ENCODE measurements around the gene INS.

The INS gene

DNA sequence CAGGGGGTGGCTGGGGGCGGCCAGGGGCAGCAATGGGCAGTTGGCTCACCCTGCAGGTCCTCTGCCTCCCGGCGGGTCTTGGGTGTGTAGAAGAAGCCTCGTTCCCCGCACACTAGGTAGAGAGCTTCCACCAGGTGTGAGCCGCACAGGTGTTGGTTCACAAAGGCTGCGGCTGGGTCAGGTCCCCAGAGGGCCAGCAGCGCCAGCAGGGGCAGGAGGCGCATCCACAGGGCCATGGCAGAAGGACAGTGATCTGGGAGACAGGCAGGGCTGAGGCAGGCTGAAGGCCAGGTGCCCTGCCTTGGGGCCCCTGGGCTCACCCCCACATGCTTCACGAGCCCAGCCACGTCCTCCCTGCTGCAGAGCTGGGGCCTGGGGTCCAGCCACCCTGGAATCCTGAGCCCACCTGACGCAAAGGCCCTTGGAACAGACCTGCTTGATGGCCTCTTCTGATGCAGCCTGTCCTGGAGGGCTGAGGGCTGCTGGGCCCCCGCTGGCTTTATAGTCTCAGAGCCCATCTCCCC lies at the start of gene INS:
INS (minus strand) TSS at position 474 of the 524 bp plus-strand sequence; CDS start at position 236, 238 bp downstream.
- no peak for DNase-seq

DNA sequence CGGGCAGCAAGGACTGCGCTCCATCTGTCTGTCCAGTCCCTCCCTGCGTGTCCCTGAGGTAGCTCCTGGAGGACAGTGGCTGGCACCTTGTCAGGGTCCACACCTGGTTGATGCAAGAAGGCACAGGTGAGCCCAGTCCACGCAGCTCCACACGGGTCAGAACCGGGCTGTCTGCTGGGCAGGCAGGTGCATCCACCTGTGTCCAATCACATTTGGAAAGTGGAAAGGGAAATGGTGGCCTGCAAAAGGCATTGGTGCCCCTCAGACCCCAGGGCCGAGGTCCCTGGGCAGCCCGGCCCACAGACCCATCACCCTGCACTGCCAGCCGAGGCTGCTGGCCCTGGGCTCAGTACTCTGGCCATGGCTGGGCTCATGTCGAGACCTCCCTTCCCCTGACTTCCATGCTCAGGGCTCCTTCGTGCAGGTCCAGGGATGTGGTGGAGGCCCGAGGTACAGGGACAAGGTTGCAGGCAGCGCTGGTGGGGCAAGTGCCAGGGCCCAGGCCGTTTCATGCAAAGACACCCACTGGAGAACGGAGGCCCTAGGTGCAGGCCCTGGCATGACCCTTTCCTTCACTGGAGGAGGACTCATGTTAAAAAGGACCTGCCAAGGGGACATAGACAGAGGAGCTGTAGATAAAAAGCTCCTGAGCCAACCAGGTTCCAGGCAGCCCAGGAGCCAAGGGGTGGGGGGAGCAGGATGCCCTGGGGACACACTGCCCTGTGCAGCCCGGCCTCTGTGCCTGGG lies 49.5 kb upstream of the INS start:
- no peak for DNase-seq

DNA sequence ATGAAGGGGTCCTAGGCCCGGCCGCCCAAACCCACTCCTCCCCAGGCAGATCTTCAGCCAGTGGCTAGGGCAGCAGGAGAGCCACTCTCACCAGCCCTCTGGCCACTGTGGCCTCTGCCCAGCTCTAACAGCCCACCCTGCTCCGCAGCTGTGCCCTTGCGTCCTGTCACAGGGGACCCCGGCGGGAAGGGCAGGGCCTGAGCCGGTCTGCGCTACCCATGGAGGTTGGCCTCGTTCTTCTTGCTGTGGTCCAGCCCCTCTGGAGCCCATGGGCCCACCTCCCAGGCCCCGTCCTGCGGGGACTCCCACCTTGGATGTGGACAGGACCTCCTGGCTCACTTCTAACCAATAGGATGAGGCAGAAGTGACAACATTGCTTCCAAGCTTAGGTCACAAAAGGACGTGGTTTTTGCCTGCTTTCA lies 48.9 kb upstream of the INS start:
- DNase-seq, result no peak

DNA sequence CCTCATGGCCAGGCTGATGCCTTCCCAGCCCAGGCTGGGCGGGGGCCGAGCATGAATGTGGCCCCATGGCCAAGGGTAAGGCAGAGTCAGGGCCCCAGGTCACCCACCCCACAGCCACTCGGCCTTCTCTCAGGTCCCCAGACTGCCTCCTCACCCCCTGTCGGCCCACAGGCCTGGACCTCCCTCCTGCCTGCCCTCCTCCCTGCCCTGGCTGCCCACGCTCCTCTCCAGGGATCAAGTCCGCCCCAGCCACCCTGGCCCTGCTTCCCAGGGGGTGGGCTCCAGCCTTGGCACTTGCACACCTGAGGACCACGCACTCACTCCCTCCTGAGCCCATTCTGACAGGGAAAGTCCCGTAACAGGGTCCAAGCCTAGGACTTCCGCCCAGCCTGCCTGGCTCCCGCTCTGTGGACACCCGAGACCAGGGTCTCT lies 48.4 kb upstream of the INS start:
- DNase-seq, result no peak

DNA sequence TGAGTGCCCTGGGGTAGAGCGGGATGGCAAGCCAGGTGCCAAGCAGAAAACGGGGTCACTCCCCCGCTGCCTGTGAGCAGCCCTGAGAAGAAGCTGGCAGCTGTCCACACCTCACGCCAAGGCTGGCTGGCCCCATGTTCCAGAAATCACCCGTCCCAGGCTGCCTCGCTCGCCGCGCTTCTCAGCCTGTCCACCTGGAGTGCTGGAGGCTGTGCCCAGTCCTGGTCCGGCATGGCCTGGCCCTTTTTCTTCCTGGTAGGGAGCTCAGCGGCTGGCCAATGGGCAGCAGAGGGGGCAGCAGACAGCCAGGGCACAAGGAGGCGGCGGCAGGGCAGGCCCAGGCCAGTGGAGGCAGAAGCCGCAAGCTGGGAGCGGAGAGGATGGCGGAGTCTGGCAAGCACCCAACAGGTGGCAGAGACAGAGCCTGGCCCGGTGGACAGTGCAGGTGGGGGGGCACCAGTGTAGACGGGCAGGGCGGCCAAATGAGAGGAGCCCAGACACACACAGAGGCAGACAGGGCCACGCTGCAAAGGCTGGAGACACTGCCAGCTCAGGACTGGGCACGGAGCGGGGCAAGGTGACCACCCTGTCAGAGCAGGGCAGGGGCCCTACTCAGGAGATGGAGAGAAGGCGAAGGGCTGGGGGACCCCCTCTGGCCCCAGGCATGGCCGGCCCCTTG lies 47.8 kb upstream of the INS start:
- DNase-seq, result peak; percentile 25

DNA sequence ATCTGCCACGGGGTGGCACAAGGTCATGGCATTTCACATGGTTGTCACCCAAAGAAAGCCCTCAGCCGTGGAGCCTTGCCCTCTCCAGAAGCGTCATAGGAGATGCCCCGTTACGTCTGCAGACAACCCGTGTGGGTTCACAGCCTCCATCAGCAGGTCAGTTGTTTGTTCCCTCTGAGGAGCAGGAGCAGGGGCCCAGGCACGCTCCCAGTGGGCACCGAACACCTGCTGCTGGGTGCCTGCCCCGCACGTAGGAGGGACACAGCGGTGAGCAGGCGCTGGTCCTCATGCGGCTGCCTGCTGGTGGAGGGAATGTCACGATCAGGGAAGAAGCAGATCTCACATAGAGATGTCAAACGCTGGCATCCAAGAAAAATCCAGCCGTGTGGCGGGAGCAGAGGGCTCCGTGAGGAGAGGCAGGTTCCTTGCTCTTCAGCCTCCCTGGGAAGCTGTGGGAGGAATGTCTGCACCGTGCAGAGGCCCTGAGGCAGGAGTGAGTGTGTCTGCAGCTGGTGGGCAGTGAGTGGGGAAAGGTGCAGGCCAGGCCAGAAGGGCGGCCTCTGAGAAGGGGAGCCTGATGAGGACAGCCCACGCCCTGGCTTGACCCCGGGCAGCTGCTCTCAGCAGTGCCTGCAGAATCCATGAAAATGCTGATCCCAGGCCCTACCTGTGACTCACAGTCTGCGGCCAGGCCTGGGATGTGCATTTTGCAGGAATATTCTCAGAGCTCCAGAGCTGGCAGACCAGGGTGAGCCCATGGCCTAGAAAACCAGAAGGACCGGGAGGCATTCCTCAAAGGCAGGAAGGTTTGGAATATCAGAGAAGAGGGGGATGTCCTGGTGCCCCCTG lies 47.0 kb upstream of the INS start:
- no peak for DNase-seq

DNA sequence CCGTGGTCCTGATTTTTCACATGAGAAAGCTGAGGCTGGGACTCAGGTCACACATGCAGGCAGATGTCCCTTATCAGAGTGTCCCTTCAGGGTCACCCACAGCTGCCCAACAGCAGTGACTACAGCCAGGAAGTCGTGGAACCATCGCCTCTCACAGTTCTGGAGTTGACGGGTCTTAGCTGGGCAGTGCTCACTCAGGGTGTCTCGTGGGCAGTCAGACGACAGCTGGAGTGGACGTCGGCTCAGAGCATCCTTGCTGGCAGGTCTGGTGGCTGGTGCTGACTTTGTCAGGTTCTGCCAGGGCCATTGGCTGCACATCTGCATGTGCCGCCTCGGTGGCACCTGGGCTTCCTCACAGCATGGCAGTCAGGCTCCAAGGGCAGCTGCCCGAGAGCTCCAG lies 46.2 kb upstream of the INS start:
- DNase-seq, result no peak

DNA sequence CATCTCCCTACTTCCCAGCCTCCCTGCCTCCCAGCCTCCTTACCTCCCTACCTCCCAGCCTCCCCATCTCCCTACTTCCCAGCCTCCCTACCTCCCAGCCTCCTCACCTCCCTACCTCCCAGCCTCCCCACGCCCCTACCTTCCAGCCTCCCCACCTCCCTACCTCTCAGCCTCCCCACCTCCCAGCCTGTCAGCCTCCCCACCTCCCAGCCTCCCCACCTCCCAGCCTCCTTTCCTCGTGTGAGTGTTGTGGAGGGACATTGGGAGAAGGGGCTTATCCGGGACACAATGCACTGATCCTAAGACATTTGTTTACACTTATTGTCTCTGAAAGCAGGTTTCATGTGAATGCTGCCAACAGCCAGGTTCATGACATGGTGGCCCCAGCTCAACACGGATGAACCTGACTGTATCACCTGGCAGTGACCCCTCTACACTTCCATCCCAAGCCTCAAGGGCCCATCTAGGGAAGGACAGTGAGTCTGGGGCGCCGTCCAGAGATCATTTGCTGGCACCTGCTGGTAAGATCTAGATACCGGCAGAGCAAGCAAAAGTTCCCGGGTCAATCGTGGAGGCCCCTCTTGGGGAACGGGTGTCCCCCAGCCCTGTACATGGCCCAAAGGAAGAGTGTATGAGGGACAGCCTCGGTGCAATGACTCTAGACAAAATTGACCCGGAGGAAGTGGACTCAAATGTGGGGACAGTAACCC lies 45.1 kb upstream of the INS start:
- no peak for DNase-seq

DNA sequence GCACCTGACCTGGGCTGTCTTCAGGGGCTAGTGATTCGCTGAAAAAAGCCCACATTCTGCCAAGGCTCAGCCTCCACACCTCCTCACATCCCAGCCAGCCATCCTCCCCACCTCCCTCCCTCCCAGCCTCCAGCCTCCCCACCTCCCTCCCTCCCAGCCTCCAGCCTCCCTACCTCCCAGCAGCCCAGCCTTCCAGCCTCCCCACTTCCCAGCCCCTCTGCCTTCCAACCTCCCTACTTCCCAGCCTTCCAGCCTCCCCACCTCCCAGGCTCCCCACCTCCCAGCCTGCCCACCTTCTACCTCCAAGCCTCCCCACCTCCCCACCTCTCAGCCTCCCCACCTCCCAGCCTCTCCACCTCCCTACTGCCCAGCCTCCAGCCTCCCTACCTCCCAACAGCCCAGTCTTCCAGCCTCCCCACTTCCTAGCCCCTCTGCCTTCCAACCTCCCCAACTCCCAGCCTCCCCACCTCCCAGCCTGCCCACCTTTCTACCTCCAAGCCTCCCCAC lies 44.3 kb upstream of the INS start:
- DNase-seq, result no peak

DNA sequence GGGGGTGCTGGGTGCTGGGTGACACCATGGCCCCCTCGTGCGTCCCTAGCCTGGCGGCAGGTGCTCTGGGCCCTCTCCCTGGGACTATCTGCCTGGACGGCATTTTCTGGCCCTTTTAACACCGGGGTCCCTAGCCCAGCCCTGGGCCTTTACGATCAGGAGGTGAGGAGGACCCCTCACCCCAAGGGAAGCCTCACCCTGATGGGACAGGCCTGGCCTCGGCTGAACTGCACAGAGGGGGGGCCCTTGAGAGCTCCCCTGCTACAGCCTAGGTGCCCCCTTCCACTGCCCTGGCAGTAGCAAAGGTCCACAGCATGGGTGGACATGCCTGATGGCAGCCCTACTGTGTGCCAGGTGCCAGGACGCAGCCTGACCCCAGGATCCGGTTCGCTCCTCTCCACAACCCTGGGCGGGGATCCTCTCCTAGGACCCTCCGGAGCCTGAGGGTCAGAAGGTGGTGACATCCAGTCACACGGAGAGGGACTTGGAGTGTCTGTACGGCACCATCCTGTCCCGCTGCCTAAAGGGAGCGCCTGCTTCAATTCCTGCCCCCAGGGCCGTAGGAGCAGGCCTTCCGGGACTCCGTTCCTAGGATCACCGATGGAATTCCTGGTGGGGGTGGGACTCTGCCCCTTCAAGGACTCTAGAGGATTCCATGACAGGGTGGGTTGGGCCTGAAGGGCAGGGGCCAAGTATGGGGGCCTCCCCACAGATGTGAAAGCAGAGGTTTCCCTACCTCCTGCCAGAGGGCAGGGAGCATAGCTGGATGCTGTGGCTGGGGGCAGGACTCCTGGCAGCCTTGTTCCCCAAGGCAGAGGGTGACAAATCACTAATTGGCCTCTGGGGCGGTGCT lies 43.6 kb upstream of the INS start:
- no peak for DNase-seq

DNA sequence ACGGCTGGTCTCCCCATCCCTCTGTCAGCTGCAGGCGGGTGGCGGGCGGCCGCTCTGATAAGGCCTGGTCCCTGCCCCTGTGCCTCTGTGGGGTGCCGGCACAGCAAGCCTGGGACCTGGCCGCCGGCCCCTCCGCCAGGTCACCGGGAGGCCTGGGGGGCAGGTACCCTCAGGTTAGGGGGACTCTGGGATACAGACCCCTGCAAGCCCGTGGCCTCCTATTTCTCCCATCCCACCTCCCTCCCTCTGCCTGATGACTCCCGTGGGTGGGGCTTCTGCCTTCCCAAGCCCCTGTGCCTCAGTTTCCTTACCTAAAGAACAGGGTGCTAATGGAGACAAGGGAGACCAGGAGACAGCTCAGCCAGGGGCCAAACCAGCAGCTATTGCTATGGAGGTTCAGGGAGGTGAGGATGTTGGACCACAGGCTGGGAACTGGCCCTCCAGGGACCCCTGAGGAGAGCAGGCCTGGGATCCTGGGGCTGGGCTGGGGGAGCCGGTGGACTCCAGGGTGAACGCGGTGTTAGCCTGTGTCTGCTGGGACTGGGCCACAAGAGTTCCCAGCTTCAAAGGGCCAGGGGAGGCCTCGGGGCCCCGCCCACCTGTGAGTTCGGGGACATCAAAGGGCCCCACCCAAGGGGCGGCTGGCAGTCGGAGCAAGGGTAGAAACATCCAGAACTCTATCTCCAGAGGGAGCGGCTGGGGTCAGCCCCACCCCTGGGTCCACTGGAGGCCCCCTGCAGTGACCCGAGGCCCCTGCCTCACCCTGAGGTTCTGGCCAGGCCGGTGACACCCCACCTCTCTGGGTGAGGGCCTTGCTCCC lies 42.6 kb upstream of the INS start:
- DNase-seq, result no peak

DNA sequence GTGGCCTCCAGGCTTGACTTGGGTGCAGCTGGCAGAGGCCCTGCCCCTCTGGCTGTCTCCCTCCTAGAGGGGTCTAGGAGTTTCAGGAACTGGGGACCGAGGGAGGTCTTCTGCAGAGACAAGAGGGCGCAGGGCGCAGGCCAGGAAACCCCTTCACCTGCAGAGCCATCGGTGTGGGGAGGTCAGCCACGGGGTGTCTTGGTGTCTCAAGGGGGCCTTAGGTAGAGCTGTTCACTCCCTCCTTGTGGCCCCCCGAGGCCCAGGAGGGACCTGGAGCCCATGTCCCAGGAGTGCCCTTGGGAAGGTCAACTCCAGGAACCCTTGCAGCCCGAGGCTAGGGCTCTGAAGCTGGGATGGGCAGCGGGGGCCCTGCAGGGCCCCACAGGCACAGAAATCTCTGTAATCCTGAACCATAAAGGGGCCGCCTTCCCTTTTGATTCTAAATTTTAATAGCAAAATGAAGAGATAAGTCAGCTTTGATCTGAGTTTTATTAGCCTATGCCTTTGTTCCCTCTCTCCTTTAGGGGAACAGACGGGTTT lies 42.0 kb upstream of the INS start:
- no peak for DNase-seq

DNA sequence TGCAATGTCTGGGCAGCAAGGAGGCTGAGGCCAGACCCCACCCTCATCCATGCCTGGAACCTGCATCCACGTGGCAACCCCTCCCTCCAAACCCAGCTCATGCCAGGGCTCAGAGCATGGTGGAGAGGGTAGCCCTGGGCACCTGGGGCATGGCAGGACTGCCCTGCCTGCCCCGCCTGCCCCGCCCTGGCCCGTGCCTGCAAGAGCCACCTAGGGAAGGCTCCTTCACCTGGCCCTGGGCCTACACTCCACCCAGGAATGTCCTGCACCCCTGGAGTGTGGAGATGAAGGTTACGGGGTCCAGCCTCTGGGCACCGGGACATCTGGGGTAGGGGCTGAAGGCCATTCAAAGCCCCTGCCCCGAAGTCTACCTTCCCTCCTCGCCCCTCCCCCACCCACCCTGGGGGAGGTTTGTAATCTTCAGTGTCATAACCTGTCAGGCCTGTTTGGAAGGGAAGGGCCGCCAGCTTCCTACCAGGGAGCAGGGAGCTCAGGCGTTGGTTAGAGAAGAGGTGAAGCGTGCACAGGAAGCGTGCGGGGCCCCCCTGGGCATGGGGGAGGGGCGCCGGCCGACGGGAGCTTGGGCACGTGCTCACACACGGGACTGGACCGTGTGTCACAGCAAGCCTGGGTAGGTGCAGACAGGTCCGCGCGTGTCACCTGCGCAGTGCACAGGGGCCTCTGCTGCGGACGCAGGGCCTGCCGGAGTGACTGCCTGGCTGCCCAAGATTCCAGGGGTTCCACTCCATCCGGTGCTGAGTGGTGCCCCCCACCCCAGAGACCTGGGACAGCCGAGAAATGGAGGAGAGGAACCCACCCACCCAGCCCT lies 41.3 kb upstream of the INS start:
- no peak for DNase-seq

DNA sequence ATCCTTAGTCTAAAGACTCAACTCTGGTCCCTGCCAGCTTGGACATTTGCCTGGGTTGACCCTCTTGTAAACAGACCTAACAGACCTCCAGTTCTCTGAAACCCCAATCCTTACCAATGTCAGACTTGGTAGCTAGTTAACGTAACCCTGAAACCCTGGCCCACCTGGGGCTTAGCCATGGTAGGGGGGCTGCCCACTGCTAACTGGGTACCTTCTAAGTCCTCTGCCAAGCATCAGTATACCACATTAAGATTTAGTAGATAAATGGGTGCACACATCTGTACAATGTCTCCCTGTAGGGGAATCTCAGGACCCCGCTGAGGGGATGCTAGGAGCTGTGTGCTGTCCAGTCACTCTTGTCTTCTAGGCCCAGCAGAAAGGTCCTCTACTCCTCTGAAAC lies 40.5 kb upstream of the INS start:
- DNase-seq, result no peak

DNA sequence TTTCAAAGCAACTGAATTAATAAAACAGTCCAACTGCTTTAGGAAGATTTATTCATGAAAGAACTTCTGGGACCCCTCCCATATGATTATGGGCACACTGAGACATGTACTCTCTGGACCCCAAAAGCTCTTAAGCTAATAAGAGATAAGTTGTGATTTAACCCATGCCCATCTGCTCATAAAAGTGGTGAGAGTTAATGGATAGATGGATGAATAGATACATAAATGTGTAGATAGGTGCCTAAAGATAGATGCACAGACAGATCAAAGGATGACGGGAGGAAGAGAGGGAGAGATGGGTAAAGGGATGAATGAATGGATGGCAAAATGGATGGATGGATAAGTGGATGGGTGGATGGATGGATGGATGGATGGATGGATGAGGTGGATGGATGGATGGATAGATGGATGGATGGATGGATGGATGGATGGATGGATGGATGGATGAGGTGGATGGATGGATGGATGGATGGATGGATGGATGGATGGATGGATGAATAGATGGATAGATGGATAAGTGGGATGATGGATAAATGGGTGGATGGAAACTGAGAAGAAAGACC lies 40.0 kb upstream of the INS start:
- no peak for DNase-seq

DNA sequence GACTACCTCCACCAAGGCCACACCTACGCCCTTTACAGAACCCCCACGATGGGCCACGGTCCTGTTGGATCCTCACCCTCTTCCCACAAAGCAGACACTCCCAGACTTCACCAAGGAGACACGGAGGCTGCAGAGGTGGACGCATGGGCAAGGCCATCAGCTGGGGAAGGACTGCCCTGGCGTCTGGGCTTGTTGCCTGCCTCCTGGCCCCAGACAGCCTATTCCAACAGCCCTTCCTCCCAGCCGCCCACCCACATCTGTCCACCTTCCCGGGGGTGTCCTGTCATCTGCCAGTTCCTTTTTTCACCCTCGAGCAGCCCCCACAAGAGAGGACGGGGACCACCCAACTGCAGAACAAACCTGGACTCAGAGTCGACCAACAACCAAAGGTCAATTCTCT lies 39.5 kb upstream of the INS start:
- no peak for DNase-seq

DNA sequence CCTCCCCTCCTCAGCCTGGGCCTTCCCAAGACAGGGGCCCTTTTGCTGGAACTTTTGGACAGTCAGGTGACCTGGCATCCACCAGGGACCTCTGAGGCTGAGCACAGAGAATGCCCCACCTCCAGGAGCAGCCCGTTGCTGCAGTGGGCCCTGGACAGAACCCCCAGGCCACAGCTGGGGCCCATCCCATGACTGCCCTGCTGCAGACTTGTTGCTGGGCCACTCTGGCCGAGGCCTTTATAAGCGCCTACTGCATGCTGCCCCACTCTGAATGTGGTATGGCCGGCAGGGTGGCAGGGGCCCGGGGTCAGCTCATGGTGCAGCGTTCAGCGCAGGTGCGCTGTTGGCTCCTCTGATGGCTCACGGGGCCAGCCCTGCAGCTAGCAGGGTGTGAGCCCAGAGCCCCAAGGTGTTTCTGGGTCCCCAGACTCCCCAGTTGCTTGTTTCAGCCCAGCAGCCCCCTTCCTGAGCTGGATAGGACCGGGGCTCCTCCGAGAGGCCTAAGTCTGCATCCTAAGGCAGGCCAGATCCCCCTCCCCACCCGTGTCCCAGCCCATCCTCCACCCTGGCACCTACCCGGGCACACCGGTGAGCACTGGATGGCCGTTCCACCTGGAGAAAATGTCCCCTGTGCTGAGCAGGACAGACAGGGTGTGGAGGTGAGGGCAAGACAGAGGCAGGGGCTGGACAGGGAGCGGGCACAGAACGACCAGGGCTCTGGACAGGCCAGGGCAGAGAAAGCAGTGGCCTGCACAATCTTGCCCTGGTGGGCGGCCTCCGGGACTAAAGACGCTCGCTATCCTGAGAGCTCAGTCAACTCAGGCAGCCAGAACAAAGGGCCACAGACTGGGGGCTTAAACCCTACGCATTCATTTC lies 38.7 kb upstream of the INS start:
- no peak for DNase-seq

Measured in midbrain (tissue), 1 donor.